Endothelial cell of umbilical vein (primary cell): ENCODE data around the gene DPP9. TPM values are rescaled to one million over a fixed set of nuclear protein-coding genes. Genes with fewer than 3 reads are reported as not detected.

ENCODE experiments used
- BruUV-seq: library from RNA; stranded (reverse); fragments of 400-500 nt; replicated peaks from 2 replicates; lab custom pipeline; 2021; lab: Mats Ljungman, UMichigan
- CTCF ChIA-PET: fragments of 300-600, 350-600 bp; sonication (Branson Sonifier 250); formaldehyde crosslinking; loops from one replicate; lab custom pipeline; 2021; ENCODE audit warnings: antibody characterized with exemption, inconsistent platforms; lab: Charles Lee
- POLR2A ChIA-PET: fragments of 300-600, 350-600 bp; sonication (Branson Sonifier 250); formaldehyde crosslinking; loops from one replicate; lab custom pipeline; 2021; ENCODE audit warnings: antibody characterized with exemption, inconsistent platforms; lab: Charles Lee
- DNase-seq: peaks from one replicate; pipeline ENCODE4 v3.0.0-alpha.2; 2011; ENCODE audit warnings: low read depth, low spot score
- FAIRE-seq: peaks from 2 replicates; lab custom pipeline; 2011; peaks lifted over from hg19 to GRCh38; lab: Jason Lieb, UNC
- H2AFZ ChIP-seq: 2 replicates; pipeline ENCODE4 v1.6.0; 2012; ENCODE audit warnings: low read depth, low read length, control low read depth, inconsistent platforms
- H3K27ac ChIP-seq: 2 replicates; pipeline ENCODE4 v1.5.1; 2011; ENCODE audit warnings: low read depth, mild to moderate bottlenecking, control low read depth, low read length, moderate library complexity; ENCODE audit not compliant: insufficient read depth
- H3K27me3 ChIP-seq, 2 experiments: 2 replicates each; pipeline versions ENCODE4 v1.6.0 to v1.6.1; 2011; ENCODE audit warnings: low read length in 2 of 2, mixed read lengths in 1 of 2; ENCODE audit not compliant: control insufficient read depth in 2 of 2, insufficient read depth in 2 of 2
- H3K36me3 ChIP-seq, 2 experiments: 2 replicates in 1 of 2; 3 replicates in 1 of 2; pipeline ENCODE4 v1.5.1; 2011; ENCODE audit warnings: low read length in 2 of 2, mild to moderate bottlenecking in 1 of 2, moderate library complexity in 1 of 2; ENCODE audit not compliant: control insufficient read depth in 2 of 2, insufficient read depth in 2 of 2; ENCODE audit errors: extremely low read depth in 1 of 2
- H3K4me1 ChIP-seq: 3 replicates; pipeline ENCODE4 v1.5.1; 2011; ENCODE audit warnings: mild to moderate bottlenecking, low read length; ENCODE audit not compliant: control insufficient read depth, insufficient read depth; ENCODE audit errors: extremely low read depth
- H3K4me2 ChIP-seq: 2 replicates; pipeline ENCODE4 v1.6.1; 2011; ENCODE audit warnings: low read length, control low read depth, mixed read lengths; ENCODE audit not compliant: insufficient read depth
- H3K4me3 ChIP-seq, 3 experiments: fragments of 200-600 bp in 1 of 3; sonication (generic), shearing (Covaris generic) in 1 of 3; replicated peaks in 1 of 3; 2 replicates each; pipeline ENCODE4 v1.5.1; 2011 to 2016; ENCODE audit warnings: control low read depth in 3 of 3, low read length in 3 of 3, mild to moderate bottlenecking in 2 of 3, inconsistent platforms in 1 of 3, low read depth in 1 of 3, moderate library complexity in 1 of 3; ENCODE audit not compliant: insufficient read depth in 1 of 3
- H3K79me2 ChIP-seq: 2 replicates; pipeline ENCODE4 v1.6.0; 2012; ENCODE audit warnings: low read length, inconsistent platforms; ENCODE audit not compliant: control insufficient read depth, insufficient read depth
- H3K9ac ChIP-seq: replicated peaks from 2 replicates; pipeline ENCODE3; 2011; ENCODE audit warnings: low read length, control low read depth; ENCODE audit not compliant: insufficient read depth; ENCODE audit errors: extremely low read depth
- H3K9me1 ChIP-seq: replicated peaks from 3 replicates; pipeline ENCODE4 v1.6.0; 2011; ENCODE audit warnings: mild to moderate bottlenecking, low read length; ENCODE audit not compliant: control insufficient read depth, insufficient read depth; ENCODE audit errors: extremely low read depth
- H3K9me3 ChIP-seq: replicated peaks from 2 replicates; pipeline ENCODE4 v1.5.1; 2012; ENCODE audit warnings: low read length, inconsistent platforms; ENCODE audit not compliant: control insufficient read depth, insufficient read depth
- H4K20me1 ChIP-seq: replicated peaks from 2 replicates; pipeline ENCODE3; 2011; ENCODE audit warnings: mild to moderate bottlenecking, low read length; ENCODE audit not compliant: control insufficient read depth, insufficient read depth; ENCODE audit errors: extremely low read depth
- EZH2 ChIP-seq: IDR thresholded peaks from 2 replicates; pipeline ENCODE4 v1.6.1; 2012; ENCODE audit warnings: borderline replicate concordance, low read depth, mild to moderate bottlenecking, moderate library complexity, low read length, inconsistent platforms; ENCODE audit not compliant: severe bottlenecking
- FOS ChIP-seq: IDR thresholded peaks from 2 replicates; pipeline ENCODE4 v1.6.1; 2011; ENCODE audit warnings: mild to moderate bottlenecking, low read length, moderate library complexity, borderline replicate concordance; ENCODE audit not compliant: insufficient read depth
- GATA2 ChIP-seq: IDR thresholded peaks from 2 replicates; pipeline ENCODE4 v1.7.0; 2011; ENCODE audit warnings: low read depth, mild to moderate bottlenecking, moderate library complexity, mixed read lengths, low read length; ENCODE audit not compliant: insufficient read length, insufficient read depth
- JUN ChIP-seq: IDR thresholded peaks from 2 replicates; pipeline ENCODE4 v1.6.1; 2011; ENCODE audit warnings: borderline replicate concordance, low read depth; ENCODE audit not compliant: insufficient read length, insufficient read depth
- MYC ChIP-seq: IDR thresholded peaks from one replicate; pipeline ENCODE4 v1.6.1; 2011; ENCODE audit warnings: mild to moderate bottlenecking, low read depth, low read length
- POLR2A ChIP-seq: IDR thresholded peaks from 2 replicates; pipeline ENCODE4 v1.6.1; 2012; ENCODE audit warnings: low read depth, mild to moderate bottlenecking, control low read depth, low read length
- POLR2AphosphoS5 ChIP-seq: IDR thresholded peaks from 2 replicates; pipeline ENCODE4 v1.6.1; 2012; ENCODE audit warnings: low read depth, mild to moderate bottlenecking, control low read depth, low read length, moderate library complexity; ENCODE audit not compliant: insufficient read depth
- dilution Hi-C: fragments of 300-500 bp; cut with MboI; formaldehyde crosslinking; loops from one replicate; pipeline ENCODE4 v1.15.0; 2019; ENCODE audit warnings: low sequenced_read_pairs; ENCODE audit not compliant: extremely low pct_ligation_motif_present
- intact Hi-C: fragments of 100-400 bp; cut with micrococcal nuclease; formaldehyde crosslinking; loops from one replicate; pipeline ENCODE4 v1.10.0; 2022
- polyA plus RNA-seq, 4 experiments: library from polyadenylated mRNA; depleted of rRNA in 3 of 4; stranded (reverse) in 3 of 4; unstranded in 1 of 4; fragments of >200 nt; gene quantifications; 2 replicates each; pipeline versions ENCODE4 v1.2.1 to v1.2.3, GENCODE V29; 2011 to 2012; ENCODE audit warnings: missing spikeins in 1 of 4
- total RNA-seq: library from RNA; stranded (reverse); gene quantifications from 2 replicates; pipeline ENCODE4 v1.2.3, GENCODE V29; 2021
- TF ChIP-seq, protein P1 (sequence below), 2 donors: IDR thresholded peaks; 1 replicate in 1 of 2; 2 replicates in 1 of 2; pipeline ENCODE4 v1.5.1; 2011; ENCODE audit warnings: low read length in 2 of 2, mild to moderate bottlenecking in 2 of 2, moderate library complexity in 2 of 2, control low read depth in 1 of 2, inconsistent platforms in 1 of 2, low read depth in 1 of 2; ENCODE audit not compliant: insufficient read depth in 1 of 2; ENCODE audit errors: extremely low read depth in 1 of 2
- TF ChIP-seq, protein P2 (sequence below): IDR thresholded peaks from 2 replicates; pipeline ENCODE4 v1.6.1; 2011; ENCODE audit not compliant: insufficient read depth, insufficient read length

DPP9 gene
- total and polyA plus RNA-seq, 2 donors (not counting 3 experiments of a cell fraction or from before 2014, with no cell fraction given): 31.5 to 98.0 TPM

DNA sequence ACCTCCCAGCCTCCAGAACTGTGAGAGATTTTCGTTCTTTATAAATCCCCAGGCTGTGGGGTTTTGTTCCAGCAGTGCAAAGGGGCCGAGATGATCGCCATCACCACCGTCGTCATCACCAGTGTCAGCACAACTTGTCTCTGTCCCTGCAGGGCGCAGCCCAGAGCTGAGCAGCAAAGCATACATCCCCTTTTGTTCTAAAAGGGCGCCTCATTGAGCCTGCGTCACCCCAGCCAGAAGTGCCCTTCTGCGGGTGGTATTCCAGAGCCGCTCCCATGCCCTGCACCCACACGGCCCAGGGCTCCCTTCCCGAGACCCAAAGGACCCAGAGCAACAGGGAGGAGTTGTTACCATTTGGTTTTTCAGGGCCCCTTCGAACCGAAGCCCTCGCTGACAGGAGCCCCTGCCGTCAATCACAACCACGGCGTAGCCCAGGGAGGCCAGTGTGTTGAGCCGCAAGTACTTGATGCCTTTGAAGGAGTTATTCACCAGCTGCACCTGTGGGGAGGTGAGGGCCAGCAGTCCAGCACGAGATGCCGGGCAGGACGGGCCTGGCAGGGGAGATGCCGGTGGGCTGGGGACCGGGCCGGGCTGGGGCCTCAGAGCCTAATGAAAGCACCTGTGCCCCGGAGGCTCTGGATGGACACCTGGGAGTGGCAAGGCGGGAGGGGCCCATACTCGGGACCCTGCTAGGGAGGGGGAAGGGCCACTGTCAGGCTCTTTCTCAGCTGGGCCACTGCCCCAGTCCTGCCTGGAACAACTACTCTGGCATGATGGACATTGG is 39.1 kb downstream of the DPP9 start:
- Histone ChIP-seq H3K4me1 (no peaks in the 10 kb centered on the region), H3K4me3 (no peak overlapping the region), H3K9me1 (no peaks in the 10 kb centered on the region), H3K27ac (no peak overlapping the region), H3K27me3 (no peaks in the 10 kb centered on the region), H3K36me3 (peaks cover 9 to 36% of the 10 kb centered on the region in 2 experiments), H3K9me3 (no peaks in the 10 kb centered on the region), H3K9ac (no peak overlapping the region), H3K4me2 (no peak overlapping the region), H2AFZ (no peak overlapping the region), H3K79me2 (no peaks in the 10 kb centered on the region), H4K20me1 (no peaks in the 10 kb centered on the region)
- dilution Hi-C loops (no loop called here), intact Hi-C loops (no loop called here)
- no peak for DNase-seq
- no peak for FAIRE-seq
- CTCF ChIA-PET: no interaction called here
- BruUV-seq: no TSS peak
- TF ChIP-seq GATA2: no peak
- TF ChIP-seq JUN: no peak
- no peak for TF ChIP-seq MYC
- no peak for TF ChIP-seq POLR2AphosphoS5
- TF ChIP-seq, protein P1, sequence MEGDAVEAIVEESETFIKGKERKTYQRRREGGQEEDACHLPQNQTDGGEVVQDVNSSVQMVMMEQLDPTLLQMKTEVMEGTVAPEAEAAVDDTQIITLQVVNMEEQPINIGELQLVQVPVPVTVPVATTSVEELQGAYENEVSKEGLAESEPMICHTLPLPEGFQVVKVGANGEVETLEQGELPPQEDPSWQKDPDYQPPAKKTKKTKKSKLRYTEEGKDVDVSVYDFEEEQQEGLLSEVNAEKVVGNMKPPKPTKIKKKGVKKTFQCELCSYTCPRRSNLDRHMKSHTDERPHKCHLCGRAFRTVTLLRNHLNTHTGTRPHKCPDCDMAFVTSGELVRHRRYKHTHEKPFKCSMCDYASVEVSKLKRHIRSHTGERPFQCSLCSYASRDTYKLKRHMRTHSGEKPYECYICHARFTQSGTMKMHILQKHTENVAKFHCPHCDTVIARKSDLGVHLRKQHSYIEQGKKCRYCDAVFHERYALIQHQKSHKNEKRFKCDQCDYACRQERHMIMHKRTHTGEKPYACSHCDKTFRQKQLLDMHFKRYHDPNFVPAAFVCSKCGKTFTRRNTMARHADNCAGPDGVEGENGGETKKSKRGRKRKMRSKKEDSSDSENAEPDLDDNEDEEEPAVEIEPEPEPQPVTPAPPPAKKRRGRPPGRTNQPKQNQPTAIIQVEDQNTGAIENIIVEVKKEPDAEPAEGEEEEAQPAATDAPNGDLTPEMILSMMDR (IDR thresholded peaks at IDR 0.05; ENCODE audit: extremely low read depth in 1 of 2, insufficient read depth in 1 of 2, low read depth in 1 of 2, low read length in 2 of 2): no peak
- no peak for TF ChIP-seq POLR2A
- no peak for TF ChIP-seq FOS
- TF ChIP-seq, protein P2, sequence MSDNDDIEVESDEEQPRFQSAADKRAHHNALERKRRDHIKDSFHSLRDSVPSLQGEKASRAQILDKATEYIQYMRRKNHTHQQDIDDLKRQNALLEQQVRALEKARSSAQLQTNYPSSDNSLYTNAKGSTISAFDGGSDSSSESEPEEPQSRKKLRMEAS: no peak
- TF ChIP-seq EZH2: no peak
- POLR2A ChIA-PET: no interaction called here
